D721Med (cell line): Measurements from ENCODE around the gene CCSER2.

Experiments
- DNase-seq: peaks from one replicate; pipeline ENCODE4 v3.0.0; 2011; ENCODE audit warnings: low spot score; ENCODE audit not compliant: insufficient read length
- FAIRE-seq: peaks from 2 replicates; lab custom pipeline; 2011; peaks lifted over from hg19 to GRCh38; lab: Jason Lieb, UNC
- CTCF ChIP-seq: IDR thresholded peaks from 2 replicates; pipeline ENCODE4 v1.5.1; 2012; ENCODE audit warnings: mild to moderate bottlenecking, control low read depth; ENCODE audit not compliant: insufficient read depth; ENCODE audit errors: missing control alignments

The CCSER2 gene

GRCh38 chr10:84371944-84372343 is 43.6 kb downstream of the CCSER2 start:
- FAIRE-seq, result peak; percentile 75
- TF ChIP-seq CTCF, result no peak

GRCh38 chr10:84373000-84373399 is 44.6 kb downstream of the CCSER2 start:
- DNase-seq (no peak), FAIRE-seq (no peak)
- TF ChIP-seq CTCF, result no peak

More at GRCh38 chr10:84371944-84372343, 43.6 kb downstream of the CCSER2 start:
- no peak for DNase-seq

GRCh38 chr10:84374455-84374854 is 46.1 kb downstream of the CCSER2 start:
- FAIRE-seq (no peak), DNase-seq (no peak)
- no peak for TF ChIP-seq CTCF

GRCh38 chr10:84375011-84375410 is 46.6 kb downstream of the CCSER2 start:
- FAIRE-seq, result peak; percentile 98
- no peak for DNase-seq
- peak; percentile 80 for TF ChIP-seq CTCF

GRCh38 chr10:84375881-84376280 is 47.5 kb downstream of the CCSER2 start:
- FAIRE-seq (no peak), DNase-seq (no peak)
- no peak for TF ChIP-seq CTCF

GRCh38 chr10:84388148-84388547 is 59.8 kb downstream of the CCSER2 start:
- no peak for FAIRE-seq
- no peak for TF ChIP-seq CTCF
- DNase-seq, result no peak

GRCh38 chr10:84390364-84390763 is 62.0 kb downstream of the CCSER2 start:
- FAIRE-seq, result no peak
- no peak for DNase-seq
- no peak for TF ChIP-seq CTCF
